Breast epithelium (tissue), 4 donors: ENCODE measurements around the gene SGPL1. TPM values are rescaled to one million over a fixed set of nuclear protein-coding genes. Genes with fewer than 3 reads are reported as not detected.

ENCODE experiments used
- DNase-seq, 2 donors: peaks; one replicate each; pipeline ENCODE4 v3.0.0-alpha.2; 2019; ENCODE audit warnings: low spot score in 2 of 2
- H3K27ac ChIP-seq, 2 donors: fragments of 200-600 bp; sonication (generic) in 1 of 2; one replicate each; pipeline ENCODE4 v1.5.1; 2016 to 2019; ENCODE audit warnings: mild to moderate bottlenecking in 1 of 2
- H3K27me3 ChIP-seq, 2 donors: fragments of 200-600 bp; sonication (generic) in 1 of 2; one replicate each; pipeline versions ENCODE4 v1.5.1 to v1.6.0; 2017 to 2019; ENCODE audit warnings: control low read depth in 1 of 2, mild to moderate bottlenecking in 1 of 2
- H3K36me3 ChIP-seq: fragments of 200-600 bp; one replicate; pipeline ENCODE4 v1.5.1; 2019
- H3K4me1 ChIP-seq, 2 donors: fragments of 200-600 bp; sonication (generic); one replicate each; pipeline ENCODE4 v1.5.1; 2016 to 2019; ENCODE audit warnings: control low read depth in 1 of 2
- H3K4me3 ChIP-seq, 3 donors: fragments of 200-600 bp; sonication (generic); 1 replicate in 2 of 3; 2 replicates in 1 of 3; pipeline ENCODE4 v1.5.1; 2016 to 2019; ENCODE audit warnings: mild to moderate bottlenecking in 3 of 3, moderate library complexity in 2 of 3
- H3K9me3 ChIP-seq, 2 donors: fragments of 200-600 bp; sonication (generic) in 1 of 2; one replicate each; pipeline ENCODE4 v1.5.1; 2016 to 2019; ENCODE audit warnings: control low read depth in 1 of 2
- POLR2A ChIP-seq: fragments of 450-650 bp; IDR thresholded peaks from one replicate; pipeline ENCODE4 v1.6.1; 2016; ENCODE audit warnings: antibody characterized with exemption, mild to moderate bottlenecking, moderate library complexity
- POLR2AphosphoS5 ChIP-seq, 3 donors: sonication (generic); formaldehyde crosslinking; IDR thresholded peaks; one replicate each; pipeline ENCODE4 v1.6.1; 2017; ENCODE audit warnings: antibody characterized with exemption in 3 of 3
- intact Hi-C: fragments of 100-400 bp; cut with DNase I; formaldehyde crosslinking; loops from one replicate; pipeline ENCODE4 v1.15.1; 2023; ENCODE audit warnings: low total_unique reads
- total RNA-seq, 3 donors: library from RNA; depleted of rRNA; stranded (reverse); fragments of >200 nt; gene quantifications; one replicate each; pipeline ENCODE4 v1.1.0, GENCODE V29; 2016
- TF ChIP-seq, protein P1 (sequence below), 3 donors: fragments of 450-650 bp; IDR thresholded peaks; one replicate each; pipeline ENCODE4 v1.5.1; 2016 to 2017; ENCODE audit warnings: antibody characterized with exemption in 3 of 3, mild to moderate bottlenecking in 3 of 3, moderate library complexity in 3 of 3

Gene SGPL1
- total RNA-seq, 3 donors from 2014 or later: 31.0 to 52.2 (median 36.4) TPM

GRCh38 chr10:70913893-70914240 lies 98.1 kb downstream of the SGPL1 start:
- intact Hi-C loops: loop anchor here (10.0 kb wide), 1 partner anchor 361 kb away; no protein-coding TSS in a partner anchor
- TF ChIP-seq, protein P1, sequence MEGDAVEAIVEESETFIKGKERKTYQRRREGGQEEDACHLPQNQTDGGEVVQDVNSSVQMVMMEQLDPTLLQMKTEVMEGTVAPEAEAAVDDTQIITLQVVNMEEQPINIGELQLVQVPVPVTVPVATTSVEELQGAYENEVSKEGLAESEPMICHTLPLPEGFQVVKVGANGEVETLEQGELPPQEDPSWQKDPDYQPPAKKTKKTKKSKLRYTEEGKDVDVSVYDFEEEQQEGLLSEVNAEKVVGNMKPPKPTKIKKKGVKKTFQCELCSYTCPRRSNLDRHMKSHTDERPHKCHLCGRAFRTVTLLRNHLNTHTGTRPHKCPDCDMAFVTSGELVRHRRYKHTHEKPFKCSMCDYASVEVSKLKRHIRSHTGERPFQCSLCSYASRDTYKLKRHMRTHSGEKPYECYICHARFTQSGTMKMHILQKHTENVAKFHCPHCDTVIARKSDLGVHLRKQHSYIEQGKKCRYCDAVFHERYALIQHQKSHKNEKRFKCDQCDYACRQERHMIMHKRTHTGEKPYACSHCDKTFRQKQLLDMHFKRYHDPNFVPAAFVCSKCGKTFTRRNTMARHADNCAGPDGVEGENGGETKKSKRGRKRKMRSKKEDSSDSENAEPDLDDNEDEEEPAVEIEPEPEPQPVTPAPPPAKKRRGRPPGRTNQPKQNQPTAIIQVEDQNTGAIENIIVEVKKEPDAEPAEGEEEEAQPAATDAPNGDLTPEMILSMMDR (IDR thresholded peaks at IDR 0.05): no peak
- no peak for TF ChIP-seq POLR2AphosphoS5 (IDR thresholded peaks at IDR 0.05)
- TF ChIP-seq POLR2A: no peak
- DNase-seq: no peak
- Histone ChIP-seq H3K4me1 (no peaks in the 10 kb centered on the region), H3K27ac (no peak overlapping the region), H3K27me3 (no peaks in the 10 kb centered on the region), H3K9me3 (no peaks in the 10 kb centered on the region), H3K4me3 (no peak overlapping the region), H3K36me3 (no peaks in the 10 kb centered on the region)

DNA sequence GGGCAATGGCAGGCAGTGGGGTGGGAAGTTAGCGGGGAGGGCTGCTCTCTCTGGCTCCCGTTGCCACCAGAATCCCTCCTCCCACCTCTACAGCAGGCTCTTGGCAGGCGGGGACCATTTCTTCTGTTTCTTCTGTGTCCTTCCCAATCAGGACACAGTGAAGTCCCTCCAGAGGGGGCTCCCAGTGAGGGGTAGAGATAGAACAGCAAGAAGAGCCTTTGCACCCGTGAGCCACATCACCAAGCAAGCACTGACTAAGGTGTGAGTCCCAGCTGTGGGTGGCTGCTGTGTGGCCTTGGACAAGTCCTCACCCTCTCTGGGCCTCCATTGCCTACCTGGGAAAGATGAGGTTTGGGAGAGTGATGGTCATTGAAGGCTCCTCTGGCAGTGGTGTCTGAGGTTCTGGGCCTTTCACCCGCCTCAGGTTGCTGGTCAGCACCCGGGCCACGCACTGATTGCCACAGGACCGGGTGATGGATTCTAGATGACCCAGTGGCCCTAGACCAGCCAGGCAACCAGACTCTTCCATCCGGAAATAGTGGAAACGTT lies 98.6 kb downstream of the SGPL1 start:
- intact Hi-C loops: loop anchor here (10.0 kb wide), 1 partner anchor 360 kb away; no protein-coding TSS in a partner anchor
- Histone ChIP-seq H3K27ac (no peak overlapping the region), H3K36me3 (no peaks in the 10 kb centered on the region), H3K27me3 (no peaks in the 10 kb centered on the region), H3K4me1 (no peaks in the 10 kb centered on the region), H3K4me3 (no peak overlapping the region), H3K9me3 (no peaks in the 10 kb centered on the region)
- DNase-seq: no peak
- TF ChIP-seq POLR2A: no peak
- TF ChIP-seq, protein P1 (IDR thresholded peaks at IDR 0.05): no peak
- no peak for TF ChIP-seq POLR2AphosphoS5 (IDR thresholded peaks at IDR 0.05)

DNA sequence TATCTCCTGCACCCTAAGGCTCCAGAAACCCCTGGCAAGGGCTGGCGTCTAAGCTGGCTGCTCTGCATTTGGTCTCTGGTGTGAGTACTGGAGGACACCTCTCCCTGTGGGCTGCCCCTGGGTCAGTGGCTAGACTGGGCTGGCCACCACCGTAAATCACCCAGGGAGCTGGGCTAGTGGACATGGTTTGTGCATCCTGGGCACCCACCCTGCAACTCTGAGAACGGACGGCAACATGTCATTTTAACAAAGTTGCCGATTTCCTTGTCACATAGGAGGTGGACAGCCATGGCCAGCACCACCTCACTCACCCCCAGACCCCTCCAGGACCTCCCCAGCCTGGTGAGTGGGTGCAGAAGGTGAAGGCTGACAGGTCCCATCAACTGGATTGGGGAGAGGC lies 99.5 kb downstream of the SGPL1 start:
- no peak for DNase-seq
- Histone ChIP-seq H3K36me3 (no peaks in the 10 kb centered on the region), H3K4me1 (no peaks in the 10 kb centered on the region), H3K4me3 (no peak overlapping the region), H3K27ac (no peak overlapping the region), H3K9me3 (no peaks in the 10 kb centered on the region), H3K27me3 (no peaks in the 10 kb centered on the region)
- TF ChIP-seq POLR2A: no peak
- TF ChIP-seq, protein P1 (IDR thresholded peaks at IDR 0.05): no peak
- no peak for TF ChIP-seq POLR2AphosphoS5 (IDR thresholded peaks at IDR 0.05)
- intact Hi-C loops: loop anchor here (10.0 kb wide), 1 partner anchor 360 kb away; no protein-coding TSS in a partner anchor

DNA sequence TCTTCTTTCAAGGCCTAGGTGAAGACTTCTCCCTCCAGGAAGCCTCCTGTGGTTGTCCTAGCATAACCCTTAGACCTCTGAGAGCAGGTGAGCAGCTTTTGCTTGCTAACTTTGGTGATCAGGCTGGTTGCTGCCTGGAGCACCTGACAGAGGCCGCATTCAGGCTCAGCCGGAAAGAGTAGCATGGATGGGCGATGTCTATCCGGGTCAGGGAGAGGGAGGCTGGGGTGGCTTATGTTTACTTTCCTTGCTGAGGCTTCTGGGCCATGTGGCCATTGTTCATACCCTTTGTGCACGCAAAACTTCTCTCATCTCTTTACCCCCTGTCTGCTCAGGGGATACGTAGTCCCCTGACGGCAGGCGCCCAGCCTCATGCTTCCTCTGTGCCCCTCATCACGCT lies 100.1 kb downstream of the SGPL1 start:
- TF ChIP-seq, protein P1 (IDR thresholded peaks at IDR 0.05): no peak
- no peak for TF ChIP-seq POLR2AphosphoS5 (IDR thresholded peaks at IDR 0.05)
- no peak for TF ChIP-seq POLR2A
- Histone ChIP-seq H3K9me3 (no peaks in the 10 kb centered on the region), H3K36me3 (no peaks in the 10 kb centered on the region), H3K4me3 (no peak overlapping the region), H3K27me3 (no peaks in the 10 kb centered on the region), H3K4me1 (no peaks in the 10 kb centered on the region), H3K27ac (no peak overlapping the region)
- DNase-seq: no peak
- intact Hi-C loops: loop anchor here (10.0 kb wide), 1 partner anchor 359 kb away; no protein-coding TSS in a partner anchor

GRCh38 chr10:70916241-70916640 lies 100.5 kb downstream of the SGPL1 start:
- H3K36me3 ChIP-seq: no peaks in the 10 kb centered on the region
- intact Hi-C loops: loop anchor here (10.0 kb wide), 1 partner anchor 359 kb away; no protein-coding TSS in a partner anchor
- no peak overlapping the region for H3K27ac ChIP-seq
- no peak for DNase-seq
- H3K9me3 ChIP-seq: no peaks in the 10 kb centered on the region
- no peak overlapping the region for H3K4me3 ChIP-seq
- no peaks in the 10 kb centered on the region for H3K4me1 ChIP-seq
- no peak for TF ChIP-seq POLR2AphosphoS5 (IDR thresholded peaks at IDR 0.05)
- TF ChIP-seq, protein P1 (IDR thresholded peaks at IDR 0.05): no peak
- no peak for TF ChIP-seq POLR2A
- no peaks in the 10 kb centered on the region for H3K27me3 ChIP-seq
